NCI-H2029 (cell line): ENCODE results near the gene NFIX.

Experiments
- DNase-seq: peaks from one replicate; lab custom pipeline; 2025; lab: John Stamatoyannopoulos, UW

Gene NFIX

DNA sequence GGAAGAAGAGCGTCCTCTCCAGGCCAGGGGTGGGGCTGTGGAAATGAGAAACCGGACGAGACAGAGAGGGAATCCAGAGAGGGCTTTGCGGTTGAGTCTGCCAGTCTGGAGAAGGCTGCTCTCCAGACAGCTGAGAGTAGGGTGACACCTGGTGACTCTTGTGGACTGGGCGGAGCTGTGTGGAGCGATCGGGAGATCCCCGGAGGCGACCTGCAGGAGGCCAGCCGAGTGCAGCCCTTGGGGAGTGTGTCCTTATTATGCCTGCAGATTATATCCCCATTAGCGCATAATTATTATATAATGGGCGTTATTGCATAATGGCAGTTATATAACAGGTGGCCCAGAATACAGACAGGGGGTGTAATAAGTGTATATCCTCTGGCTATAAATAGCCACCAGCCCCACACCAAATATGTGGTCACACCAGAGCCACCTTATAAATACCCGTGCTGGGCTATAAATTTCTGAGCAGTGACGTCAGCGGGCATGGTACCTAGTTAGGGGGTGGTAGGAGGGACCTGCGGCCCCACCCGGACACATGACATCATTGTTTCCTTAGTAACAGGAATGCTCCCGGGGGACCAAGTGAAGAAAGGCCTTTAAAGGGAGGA lies 41.2 kb downstream of the NFIX start:
- peak; percentile 92 for DNase-seq

GRCh38 chr19:13037161-13037560 lies 41.9 kb downstream of the NFIX start:
- DNase-seq: no peak

GRCh38 chr19:13037731-13038130 lies 42.5 kb downstream of the NFIX start:
- DNase-seq: no peak

- DNase-seq: no peak
Measured at GRCh38 chr19:13038306-13039210, 43.3 kb downstream of the NFIX start.

- DNase-seq: no peak
Measured at GRCh38 chr19:13039211-13039789, 44.0 kb downstream of the NFIX start.

- no peak for DNase-seq
Measured at GRCh38 chr19:13040232-13040947, 45.1 kb downstream of the NFIX start.

DNA sequence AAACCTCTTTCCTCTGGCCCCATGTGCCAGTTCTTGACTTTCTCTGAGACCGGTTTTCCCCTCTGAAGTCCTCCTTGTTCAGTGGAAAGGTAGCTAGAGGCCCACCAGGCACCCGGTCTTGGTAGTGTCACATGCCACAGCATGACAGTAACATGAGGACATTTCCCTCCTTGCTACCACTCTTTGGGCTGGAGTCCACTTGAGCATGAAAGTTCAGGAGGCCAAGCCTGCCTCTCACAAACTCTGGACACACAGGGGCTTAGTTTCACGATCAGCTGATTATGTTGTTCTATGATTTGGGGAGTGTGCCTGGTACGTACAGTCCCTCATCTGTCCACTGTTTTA lies 45.6 kb downstream of the NFIX start:
- no peak for DNase-seq

DNA sequence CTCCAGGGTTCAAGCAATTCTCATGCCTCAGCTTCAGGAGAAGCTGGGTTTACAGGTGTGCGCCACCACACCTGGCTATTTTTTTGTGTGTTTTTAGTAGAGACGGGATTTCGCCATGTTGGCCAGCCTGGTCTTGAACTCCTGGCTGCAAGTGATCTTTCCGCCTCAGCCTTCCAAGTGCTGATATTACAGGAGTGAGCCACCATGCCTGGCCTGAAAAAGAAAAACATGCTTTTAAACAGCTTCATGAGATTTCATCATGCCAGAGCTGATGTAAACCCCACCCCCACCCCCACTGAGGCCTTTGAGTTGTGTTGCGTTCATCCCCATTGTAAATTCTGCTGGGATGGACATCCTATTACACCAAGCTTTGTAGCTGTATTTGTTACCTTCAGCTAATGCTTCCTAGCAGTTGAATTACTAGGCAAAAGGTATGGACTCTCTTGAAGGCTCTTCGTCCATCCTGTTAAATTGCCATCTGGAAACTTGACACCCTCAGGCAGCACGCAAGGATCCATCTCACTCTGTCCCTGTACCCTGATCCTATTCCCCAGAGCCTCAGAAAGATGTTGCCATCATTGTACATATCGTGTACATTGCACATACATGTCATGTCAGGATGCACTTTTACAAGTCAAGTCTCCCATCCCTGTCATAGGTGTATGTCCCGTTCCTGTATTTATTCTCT lies 47.3 kb downstream of the NFIX start:
- DNase-seq: no peak

GRCh38 chr19:13043285-13043684 lies 48.0 kb downstream of the NFIX start:
- peak; percentile 46 for DNase-seq

GRCh38 chr19:13044231-13044836 lies 49.1 kb downstream of the NFIX start:
- no peak for DNase-seq

- no peak for DNase-seq
Measured at GRCh38 chr19:13045812-13046211, 50.5 kb downstream of the NFIX start.

- no peak for DNase-seq
Measured at GRCh38 chr19:13047374-13047773, 52.1 kb downstream of the NFIX start.

- DNase-seq: no peak
Measured at GRCh38 chr19:13050274-13050673, 55.0 kb downstream of the NFIX start.

GRCh38 chr19:13051557-13052165 lies 56.4 kb downstream of the NFIX start:
- peak; percentile 81 for DNase-seq

- no peak for DNase-seq
Measured at GRCh38 chr19:13052447-13053175, 57.3 kb downstream of the NFIX start.

- DNase-seq: no peak
Measured at GRCh38 chr19:13053238-13053637, 58.0 kb downstream of the NFIX start.

GRCh38 chr19:13053761-13054625 lies 58.7 kb downstream of the NFIX start:
- peak; percentile 23 for DNase-seq

DNA sequence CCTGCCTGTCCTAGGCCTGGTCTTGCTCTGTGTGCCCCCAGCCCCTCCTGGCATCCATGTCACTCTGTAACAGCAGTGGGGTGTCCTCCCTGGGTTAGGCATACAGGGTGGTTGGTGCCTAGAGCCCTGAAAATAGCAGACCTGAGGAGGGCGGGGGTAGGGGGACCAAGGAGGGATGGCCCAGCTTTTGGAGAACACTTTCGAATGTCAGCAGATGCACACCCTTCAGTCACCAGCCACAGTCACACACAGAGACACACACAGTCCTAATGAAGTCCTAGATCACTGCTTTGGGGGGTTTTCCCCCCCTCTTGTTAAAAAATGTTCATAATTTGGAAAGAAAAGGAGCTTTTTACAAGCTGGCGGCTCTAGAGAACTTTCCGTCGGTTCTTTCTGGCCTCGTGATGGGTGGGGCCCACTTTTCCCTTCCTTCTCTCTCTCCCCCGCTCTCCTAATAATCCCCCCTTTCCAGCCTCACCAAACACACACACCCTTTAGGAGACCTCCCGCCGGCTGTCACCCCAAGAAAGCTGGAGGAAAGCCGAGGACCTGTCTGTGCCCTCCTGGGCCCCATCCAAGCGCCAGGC lies 59.4 kb downstream of the NFIX start:
- no peak for DNase-seq
